Measurements from ENCODE around the gene HRH1.

GRCh38 chr3:11247362-11247761 is 93.1 kb downstream of the HRH1 start:
- TF ChIP-seq, protein P1, sequence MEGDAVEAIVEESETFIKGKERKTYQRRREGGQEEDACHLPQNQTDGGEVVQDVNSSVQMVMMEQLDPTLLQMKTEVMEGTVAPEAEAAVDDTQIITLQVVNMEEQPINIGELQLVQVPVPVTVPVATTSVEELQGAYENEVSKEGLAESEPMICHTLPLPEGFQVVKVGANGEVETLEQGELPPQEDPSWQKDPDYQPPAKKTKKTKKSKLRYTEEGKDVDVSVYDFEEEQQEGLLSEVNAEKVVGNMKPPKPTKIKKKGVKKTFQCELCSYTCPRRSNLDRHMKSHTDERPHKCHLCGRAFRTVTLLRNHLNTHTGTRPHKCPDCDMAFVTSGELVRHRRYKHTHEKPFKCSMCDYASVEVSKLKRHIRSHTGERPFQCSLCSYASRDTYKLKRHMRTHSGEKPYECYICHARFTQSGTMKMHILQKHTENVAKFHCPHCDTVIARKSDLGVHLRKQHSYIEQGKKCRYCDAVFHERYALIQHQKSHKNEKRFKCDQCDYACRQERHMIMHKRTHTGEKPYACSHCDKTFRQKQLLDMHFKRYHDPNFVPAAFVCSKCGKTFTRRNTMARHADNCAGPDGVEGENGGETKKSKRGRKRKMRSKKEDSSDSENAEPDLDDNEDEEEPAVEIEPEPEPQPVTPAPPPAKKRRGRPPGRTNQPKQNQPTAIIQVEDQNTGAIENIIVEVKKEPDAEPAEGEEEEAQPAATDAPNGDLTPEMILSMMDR (IDR thresholded peaks at IDR 0.05), result no peak
- no peak for TF ChIP-seq POLR2A (IDR thresholded peaks at IDR 0.05)

All from uterus (tissue), 2 donors.